Fibroblast of lung (primary cell): Measurements from ENCODE around the gene SUV39H1. TPM values are rescaled to one million over a fixed set of nuclear protein-coding genes. Genes with fewer than 3 reads are reported as not detected.

Experiments used
- DNase-seq, 2 donors: peaks; one replicate each; pipeline versions ENCODE4 v3.0.0 to v3.0.0-alpha.2; 2010; ENCODE audit warnings: low read depth in 2 of 2
- H2AFZ ChIP-seq: 2 replicates; pipeline ENCODE4 v1.5.1; 2012; ENCODE audit warnings: low read length, control low read depth, inconsistent platforms
- H3K27ac ChIP-seq: 2 replicates; pipeline ENCODE4 v1.5.1; 2011; ENCODE audit warnings: low read length, control low read depth; ENCODE audit not compliant: insufficient read depth
- H3K27me3 ChIP-seq: 2 replicates; pipeline ENCODE4 v1.5.1; 2011; ENCODE audit warnings: mild to moderate bottlenecking, low read length; ENCODE audit not compliant: control insufficient read depth, insufficient read depth
- H3K36me3 ChIP-seq: 2 replicates; pipeline ENCODE4 v1.5.1; 2011; ENCODE audit warnings: low read length; ENCODE audit not compliant: control insufficient read depth, insufficient read depth
- H3K4me1 ChIP-seq: 2 replicates; pipeline ENCODE4 v1.5.1; 2011; ENCODE audit warnings: low read length; ENCODE audit not compliant: control insufficient read depth, insufficient read depth; ENCODE audit errors: extremely low read depth
- H3K4me2 ChIP-seq: 2 replicates; pipeline ENCODE4 v1.5.1; 2011; ENCODE audit warnings: low read length, control low read depth; ENCODE audit not compliant: insufficient read depth; ENCODE audit errors: extremely low read depth
- H3K4me3 ChIP-seq, 4 experiments: fragments of 200-600 bp in 1 of 4; sonication (generic) in 1 of 4; replicated peaks in 1 of 4; 2 replicates each; pipeline ENCODE4 v1.5.1; 2011 to 2016; ENCODE audit warnings: low read length in 4 of 4, low read depth in 3 of 4, mild to moderate bottlenecking in 3 of 4, control low read depth in 2 of 4, inconsistent platforms in 1 of 4, mixed read lengths in 1 of 4; ENCODE audit not compliant: insufficient read depth in 1 of 4; ENCODE audit errors: control extremely low read depth in 1 of 4
- H3K79me2 ChIP-seq: 2 replicates; pipeline ENCODE4 v1.5.1; 2012; ENCODE audit warnings: mild to moderate bottlenecking, low read length, inconsistent platforms; ENCODE audit not compliant: control insufficient read depth, insufficient read depth
- H3K9ac ChIP-seq: 2 replicates; pipeline ENCODE4 v1.5.1; 2011; ENCODE audit warnings: mild to moderate bottlenecking, low read length, control low read depth; ENCODE audit not compliant: insufficient read depth
- H3K9me3 ChIP-seq: 2 replicates; pipeline ENCODE4 v1.5.1; 2012; ENCODE audit warnings: low read depth, low read length; ENCODE audit not compliant: control insufficient read depth, insufficient read depth
- H4K20me1 ChIP-seq: 2 replicates; pipeline ENCODE4 v1.5.1; 2011; ENCODE audit warnings: low read length; ENCODE audit not compliant: control insufficient read depth, insufficient read depth; ENCODE audit errors: extremely low read depth
- CTCF ChIP-seq, 2 donors: IDR thresholded peaks in 1 of 2; conservative IDR thresholded peaks in 1 of 2; 1 replicate in 1 of 2; 2 replicates in 1 of 2; pipeline ENCODE4 v1.5.1; 2011 to 2012; ENCODE audit warnings: low read length in 2 of 2, control low read depth in 1 of 2, inconsistent platforms in 1 of 2, low read depth in 1 of 2, mild to moderate bottlenecking in 1 of 2
- EZH2 ChIP-seq: IDR thresholded peaks from 2 replicates; pipeline ENCODE4 v1.5.1; 2012; ENCODE audit warnings: low read length, control low read depth, mild to moderate bottlenecking; ENCODE audit errors: missing control alignments
- polyA plus RNA-seq, 2 donors: library from polyadenylated mRNA; depleted of rRNA in 1 of 2; stranded (reverse) in 1 of 2; unstranded in 1 of 2; fragments of >200 nt; gene quantifications; 2 replicates each; pipeline ENCODE4 v1.2.1, GENCODE V29; 2011 to 2012; ENCODE audit warnings: missing spikeins in 1 of 2
- total RNA-seq: library from RNA; depleted of rRNA; stranded (reverse); fragments of >200 nt; gene quantifications from 2 replicates; pipeline ENCODE4 v1.2.1, GENCODE V29; 2014

The SUV39H1 gene
- total and polyA plus RNA-seq, 2 donors (not counting 1 experiment from before 2014, with no cell fraction given), result 1.5 to 2.8 TPM

- Histone ChIP-seq H3K4me2 (no peak overlapping the region), H4K20me1 (no peaks in the 10 kb centered on the region), H3K27ac (no peak overlapping the region), H3K4me3 (no peak overlapping the region), H3K27me3 (no peaks in the 10 kb centered on the region), H3K79me2 (no peaks in the 10 kb centered on the region), H3K9ac (no peak overlapping the region), H3K9me3 (no peaks in the 10 kb centered on the region), H3K36me3 (no peaks in the 10 kb centered on the region), H2AFZ (no peak overlapping the region), H3K4me1 (no peaks in the 10 kb centered on the region)
- DNase-seq, result no peak
- TF ChIP-seq EZH2 (no peak), CTCF (conservative IDR thresholded peaks at IDR 0.05 in 1 of 2, IDR thresholded peaks at IDR 0.05 in 1 of 2; ENCODE audit: low read depth in 1 of 2, low read length in 2 of 2) (no peak)
Measured at GRCh38 chrX:48728653-48729052, 32.1 kb downstream of the SUV39H1 start.

GRCh38 chrX:48736303-48736702, 39.8 kb downstream of the SUV39H1 start:
- peak overlapping the region in 2 of 4 experiments; percentile 59 to 63 for H3K4me3 ChIP-seq
- H3K4me2 ChIP-seq, result peak overlapping the region; percentile 57

GRCh38 chrX:48736878-48737212, 40.3 kb downstream of the SUV39H1 start:
- Histone ChIP-seq H3K27me3 (no peaks in the 10 kb centered on the region), H3K4me3 (peak overlapping the region in 2 of 4 experiments; percentile 59 to 63), H3K36me3 (no peaks in the 10 kb centered on the region), H3K9me3 (no peaks in the 10 kb centered on the region), H3K27ac (no peak overlapping the region), H4K20me1 (no peaks in the 10 kb centered on the region), H3K79me2 (no peaks in the 10 kb centered on the region), H3K4me1 (no peaks in the 10 kb centered on the region), H3K9ac (no peak overlapping the region), H3K4me2 (peak overlapping the region; percentile 57), H2AFZ (peak overlapping the region; percentile 50)
- TF ChIP-seq EZH2, result no peak
- TF ChIP-seq CTCF (conservative IDR thresholded peaks at IDR 0.05 in 1 of 2, IDR thresholded peaks at IDR 0.05 in 1 of 2; ENCODE audit: low read depth in 1 of 2, low read length in 2 of 2), result no peak
- DNase-seq, result no peak

More at GRCh38 chrX:48736303-48736702, 39.8 kb downstream of the SUV39H1 start:
- Histone ChIP-seq H3K9me3 (no peaks in the 10 kb centered on the region), H3K9ac (no peak overlapping the region), H3K27ac (no peak overlapping the region), H3K79me2 (no peaks in the 10 kb centered on the region), H3K27me3 (no peaks in the 10 kb centered on the region), H4K20me1 (no peaks in the 10 kb centered on the region), H3K4me1 (no peaks in the 10 kb centered on the region), H2AFZ (peak overlapping the region; percentile 50), H3K36me3 (no peaks in the 10 kb centered on the region)
- no peak for DNase-seq
- TF ChIP-seq EZH2, result no peak
